Gastroesophageal sphincter (tissue), 3 donors: ENCODE measurements around the gene RPS24.

Experiments used
- CTCF ChIP-seq, 4 experiments: fragments of 200-600 bp in 2 of 4; fragments of 450-650 bp in 2 of 4; sonication (generic) in 1 of 4; IDR thresholded peaks; one replicate each; pipeline ENCODE4 v1.5.1; 2017 to 2019; ENCODE audit warnings: antibody characterized with exemption in 4 of 4, mild to moderate bottlenecking in 2 of 4, moderate library complexity in 2 of 4
- EP300 ChIP-seq: sonication (generic); formaldehyde crosslinking; IDR thresholded peaks from one replicate; pipeline ENCODE4 v1.6.1; 2017; ENCODE audit warnings: antibody characterized with exemption, mild to moderate bottlenecking

- TF ChIP-seq CTCF (IDR thresholded peaks at IDR 0.05): no peak
- no peak for TF ChIP-seq EP300
Observed at GRCh38 chr10:78002541-78003288, 30.9 kb upstream of the RPS24 start.
